Activated CD4-positive, alpha-beta T cell treated with anti-CD3 and anti-CD28 coated beads, Interleukin-2, amount 50 U/mL, for 48 hours (primary cell): ENCODE data around the gene FNDC11.

Experiments
- DNase-seq, 2 experiments: peaks; one replicate each; pipeline ENCODE4 v3.0.0-alpha.2; 2020

FNDC11 gene

GRCh38 chr20:63602321-63602720 lies 48.4 kb downstream of the FNDC11 start:
- DNase-seq: no peak
